Measurements from ENCODE around the gene MISFA.
"Not testable (repeated sequence)": the region's sequence is repeated elsewhere in the genome, so short reads cannot be mapped to it uniquely, and the experiment has no call there.

The MISFA gene

GRCh38 chr11:18617688-18618341 is 18.2 kb downstream of the MISFA start:
- peak in 1 of 2 donors; percentile 28 for DNase-seq (ENCODE audit: low read depth in 2 of 2)

GRCh38 chr11:18618342-18619025 is 18.9 kb downstream of the MISFA start:
- DNase-seq (ENCODE audit: low read depth in 2 of 2), result no peak

GRCh38 chr11:18623707-18624106 is 24.1 kb downstream of the MISFA start:
- DNase-seq (ENCODE audit: low read depth in 2 of 2), result no peak

- no peak for DNase-seq (ENCODE audit: low read depth in 2 of 2)
Observed at GRCh38 chr11:18624161-18624560, 24.6 kb downstream of the MISFA start.

GRCh38 chr11:18632841-18633240 is 33.3 kb downstream of the MISFA start:
- no peak for DNase-seq (ENCODE audit: low read depth in 2 of 2)

- DNase-seq (ENCODE audit: low read depth in 2 of 2), result no peak
Observed at GRCh38 chr11:18633256-18634139, 33.9 kb downstream of the MISFA start.

GRCh38 chr11:18634140-18635032 is 34.8 kb downstream of the MISFA start, which contains the start of gene SPTY2D1:
SPTY2D1 (minus strand) TSS chr11:18634342; CDS start chr11:18634257, 85 bp downstream.
- peak; percentile 95 to 99 for DNase-seq (ENCODE audit: low read depth in 2 of 2)

- DNase-seq (ENCODE audit: low read depth in 2 of 2), result no peak
Observed at GRCh38 chr11:18641677-18642076, 42.1 kb downstream of the MISFA start.

- not testable (repeated sequence) for DNase-seq (ENCODE audit: low read depth in 2 of 2)
Observed at GRCh38 chr11:18643034-18643433, 43.4 kb downstream of the MISFA start.

GRCh38 chr11:18650353-18650752 is 50.8 kb downstream of the MISFA start:
- no peak for DNase-seq (ENCODE audit: low read depth in 2 of 2)

- DNase-seq (ENCODE audit: low read depth in 2 of 2), result no peak
Observed at GRCh38 chr11:18650859-18651557, 51.4 kb downstream of the MISFA start.
